ENCODE measurements around the gene HASPIN.

DNA sequence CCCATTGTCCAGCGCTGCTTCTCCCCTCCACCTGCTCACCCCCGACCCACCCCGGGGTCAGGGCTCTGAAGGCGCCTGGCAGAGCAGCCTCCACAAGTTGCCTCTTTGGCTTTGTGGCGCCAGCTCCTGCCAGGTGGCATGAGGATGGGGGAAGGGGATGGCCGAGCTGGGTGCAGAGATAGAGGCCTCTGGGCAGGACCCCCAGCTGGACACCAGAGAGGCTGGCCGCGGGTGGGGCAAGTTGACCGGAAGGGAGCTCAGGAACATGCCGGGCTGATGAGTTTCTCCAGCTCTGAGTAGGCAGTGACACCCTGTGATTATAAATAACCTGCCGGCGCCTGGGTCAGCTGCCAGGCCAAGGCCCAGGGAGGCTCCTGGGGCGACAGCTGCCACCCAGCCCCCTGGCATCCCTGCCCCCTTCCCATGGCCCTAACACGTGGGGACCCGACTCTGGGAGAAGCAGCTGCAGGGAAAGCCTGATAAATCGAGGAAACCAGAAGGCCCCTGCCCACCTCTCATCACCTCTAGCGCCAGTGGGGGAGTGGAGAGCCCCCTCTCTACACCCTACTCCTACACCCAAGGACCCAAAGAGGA, 28.5 kb upstream of the HASPIN start:
- TF ChIP-seq, protein P1, sequence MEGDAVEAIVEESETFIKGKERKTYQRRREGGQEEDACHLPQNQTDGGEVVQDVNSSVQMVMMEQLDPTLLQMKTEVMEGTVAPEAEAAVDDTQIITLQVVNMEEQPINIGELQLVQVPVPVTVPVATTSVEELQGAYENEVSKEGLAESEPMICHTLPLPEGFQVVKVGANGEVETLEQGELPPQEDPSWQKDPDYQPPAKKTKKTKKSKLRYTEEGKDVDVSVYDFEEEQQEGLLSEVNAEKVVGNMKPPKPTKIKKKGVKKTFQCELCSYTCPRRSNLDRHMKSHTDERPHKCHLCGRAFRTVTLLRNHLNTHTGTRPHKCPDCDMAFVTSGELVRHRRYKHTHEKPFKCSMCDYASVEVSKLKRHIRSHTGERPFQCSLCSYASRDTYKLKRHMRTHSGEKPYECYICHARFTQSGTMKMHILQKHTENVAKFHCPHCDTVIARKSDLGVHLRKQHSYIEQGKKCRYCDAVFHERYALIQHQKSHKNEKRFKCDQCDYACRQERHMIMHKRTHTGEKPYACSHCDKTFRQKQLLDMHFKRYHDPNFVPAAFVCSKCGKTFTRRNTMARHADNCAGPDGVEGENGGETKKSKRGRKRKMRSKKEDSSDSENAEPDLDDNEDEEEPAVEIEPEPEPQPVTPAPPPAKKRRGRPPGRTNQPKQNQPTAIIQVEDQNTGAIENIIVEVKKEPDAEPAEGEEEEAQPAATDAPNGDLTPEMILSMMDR (IDR thresholded peaks at IDR 0.05): no peak
- TF ChIP-seq POLR2AphosphoS5 (IDR thresholded peaks at IDR 0.05): no peak
